HG03045 (cell line): ENCODE results near the gene UMPS.
"Not testable (repeated sequence)": the region's sequence is repeated elsewhere in the genome, so short reads cannot be mapped to it uniquely, and the experiment has no call there.

Source experiments
- ATAC-seq: cut with Tn5 transposase; IDR thresholded peaks from one replicate; pipeline ENCODE4 v1.9.1; 2021; ENCODE audit warnings: mild to moderate bottlenecking, moderate library complexity; ENCODE audit not compliant: unreplicated experiment

Gene UMPS

GRCh38 chr3:124777762-124778470 is 47.7 kb downstream of the UMPS start:
- ATAC-seq, result no peak

- no peak for ATAC-seq
Observed at GRCh38 chr3:124779116-124779515, 48.9 kb downstream of the UMPS start.

- ATAC-seq, result no peak
Observed at GRCh38 chr3:124779751-124780191, 49.5 kb downstream of the UMPS start.

- ATAC-seq, result no peak
Observed at GRCh38 chr3:124780356-124780755, 50.1 kb downstream of the UMPS start.

- no peak for ATAC-seq
Observed at GRCh38 chr3:124780761-124781475, 50.7 kb downstream of the UMPS start.

- no peak for ATAC-seq
Observed at GRCh38 chr3:124781476-124782376, 51.5 kb downstream of the UMPS start.

- ATAC-seq, result not testable (repeated sequence)
Observed at GRCh38 chr3:124782377-124782712, 52.1 kb downstream of the UMPS start.

GRCh38 chr3:124783696-124784095 is 53.4 kb downstream of the UMPS start:
- no peak for ATAC-seq

GRCh38 chr3:124784686-124785382 is 54.6 kb downstream of the UMPS start:
- no peak for ATAC-seq

- ATAC-seq, result no peak
Observed at GRCh38 chr3:124785973-124786372, 55.7 kb downstream of the UMPS start.

- no peak for ATAC-seq
Observed at GRCh38 chr3:124786511-124787241, 56.4 kb downstream of the UMPS start.

GRCh38 chr3:124787476-124788195 is 57.4 kb downstream of the UMPS start:
- ATAC-seq, result no peak

GRCh38 chr3:124788254-124788745 is 58.0 kb downstream of the UMPS start:
- ATAC-seq, result no peak

GRCh38 chr3:124789103-124789502 is 58.9 kb downstream of the UMPS start:
- ATAC-seq, result not testable (repeated sequence)

GRCh38 chr3:124791142-124791541 is 60.9 kb downstream of the UMPS start:
- no peak for ATAC-seq

- no peak for ATAC-seq
Observed at GRCh38 chr3:124791639-124792151, 61.4 kb downstream of the UMPS start.

- ATAC-seq, result no peak
Observed at GRCh38 chr3:124792341-124793040, 62.2 kb downstream of the UMPS start.

- no peak for ATAC-seq
Observed at GRCh38 chr3:124793054-124793739, 62.9 kb downstream of the UMPS start.
